PC-3 (cell line): ENCODE data around the gene TEX53. TPM values are rescaled to one million over a fixed set of nuclear protein-coding genes. Genes with fewer than 3 reads are reported as not detected.

Experiments
- ATAC-seq: fragments of 200-7000 bp; cut with Tn5 transposase; 2 replicates; pipeline ENCODE4 v1.9.1; 2020; ENCODE audit warnings: mild to moderate bottlenecking, moderate library complexity
- BruUV-seq: library from RNA; stranded (reverse); fragments of 400-500 nt; replicated peaks from 2 replicates; lab custom pipeline; 2021; lab: Mats Ljungman, UMichigan
- CTCF ChIA-PET: fragments of 300-600 bp; sonication (Branson Sonifier 250); formaldehyde crosslinking; loops from one replicate; lab custom pipeline; 2022; ENCODE audit warnings: antibody characterized with exemption; lab: Charles Lee
- POLR2A ChIA-PET: fragments of 300-600 bp; sonication (Branson Sonifier 250); formaldehyde crosslinking; loops from one replicate; lab custom pipeline; 2022; ENCODE audit warnings: antibody characterized with exemption; ENCODE audit not compliant: unreplicated experiment; lab: Charles Lee
- DNase-seq: peaks from one replicate; pipeline ENCODE4 v3.0.0-alpha.2; 2015
- H2AFZ ChIP-seq: fragments of 300-600 bp; sonication (generic); 2 replicates; pipeline ENCODE4 v1.6.0; 2016; ENCODE audit warnings: antibody characterized with exemption, low read length
- H3F3A ChIP-seq: fragments of 300-600 bp; sonication (generic); one replicate; pipeline ENCODE4 v1.6.0; 2017; ENCODE audit warnings: antibody characterized with exemption, low read length, control low read depth, mild to moderate bottlenecking; ENCODE audit not compliant: unreplicated experiment
- H3K27ac ChIP-seq: fragments of 300-600 bp; sonication (generic); 2 replicates; pipeline ENCODE4 v1.5.1; 2016; ENCODE audit warnings: mild to moderate bottlenecking, low read length
- H3K27me3 ChIP-seq: fragments of 300-600 bp; sonication (generic); 2 replicates; pipeline ENCODE4 v1.6.1; 2016; ENCODE audit warnings: low read length, mixed read lengths
- H3K36me3 ChIP-seq: fragments of 300-600 bp; sonication (generic); 2 replicates; pipeline ENCODE4 v1.6.1; 2016; ENCODE audit warnings: low read depth, mixed run types, low read length, mixed read lengths
- H3K4me1 ChIP-seq: fragments of 300-600 bp; sonication (generic); 2 replicates; pipeline ENCODE4 v1.5.1; 2016; ENCODE audit warnings: low read length; ENCODE audit not compliant: insufficient read depth
- H3K4me2 ChIP-seq: fragments of 300-600 bp; sonication (generic); 2 replicates; pipeline ENCODE4 v1.6.0; 2016; ENCODE audit warnings: low read length
- H3K4me3 ChIP-seq: fragments of 300-600 bp; sonication (generic); 2 replicates; pipeline ENCODE4 v1.5.1; 2016; ENCODE audit warnings: mild to moderate bottlenecking, low read length, mixed read lengths
- H3K79me2 ChIP-seq: fragments of 300-600 bp; sonication (generic); 2 replicates; pipeline ENCODE4 v1.6.1; 2017; ENCODE audit warnings: low read length, mixed read lengths
- H3K9ac ChIP-seq: fragments of 300-600 bp; sonication (generic); 2 replicates; pipeline ENCODE4 v1.6.0; 2016; ENCODE audit warnings: mild to moderate bottlenecking, low read length
- H3K9me2 ChIP-seq: fragments of 300-600 bp; sonication (generic); replicated peaks from 2 replicates; pipeline ENCODE4 v1.6.1; 2016; ENCODE audit warnings: mixed run types, low read length, mixed read lengths
- H3K9me3 ChIP-seq: fragments of 300-600 bp; sonication (generic); 2 replicates; pipeline ENCODE4 v1.6.1; 2016; ENCODE audit warnings: low read length, mixed read lengths
- H4K20me1 ChIP-seq: fragments of 300-600 bp; sonication (generic); 2 replicates; pipeline ENCODE4 v1.6.1; 2016; ENCODE audit warnings: low read length, mixed read lengths
- EZH2 ChIP-seq: fragments of 300-600 bp; sonication (generic); IDR thresholded peaks from one replicate; pipeline ENCODE4 v1.6.1; 2017; ENCODE audit warnings: antibody characterized with exemption, mild to moderate bottlenecking, low read length; ENCODE audit not compliant: unreplicated experiment
- EZH2phosphoT487 ChIP-seq: fragments of 300-600 bp; sonication (generic); IDR thresholded peaks from 2 replicates; pipeline ENCODE4 v1.6.1; 2018; ENCODE audit warnings: mild to moderate bottlenecking, antibody characterized with exemption, low read length, borderline replicate concordance
- intact Hi-C: fragments of 100-400 bp; cut with micrococcal nuclease; formaldehyde crosslinking; loops from 2 replicates; pipeline ENCODE4 v1.9.0; 2023
- total RNA-seq: library from RNA; depleted of rRNA; stranded (reverse); fragments of >200 nt; gene quantifications from 2 replicates; pipeline ENCODE4 v1.2.3, GENCODE V29; 2014
- TF ChIP-seq, protein P1 (sequence below): fragments of 300-600 bp; sonication (generic); conservative IDR thresholded peaks from 2 replicates; pipeline ENCODE4 v1.5.1; 2017; ENCODE audit warnings: antibody characterized with exemption, low read depth, mild to moderate bottlenecking, low read length

TEX53 gene
- total RNA-seq, 1 experiment from 2014 or later: not detected

DNA sequence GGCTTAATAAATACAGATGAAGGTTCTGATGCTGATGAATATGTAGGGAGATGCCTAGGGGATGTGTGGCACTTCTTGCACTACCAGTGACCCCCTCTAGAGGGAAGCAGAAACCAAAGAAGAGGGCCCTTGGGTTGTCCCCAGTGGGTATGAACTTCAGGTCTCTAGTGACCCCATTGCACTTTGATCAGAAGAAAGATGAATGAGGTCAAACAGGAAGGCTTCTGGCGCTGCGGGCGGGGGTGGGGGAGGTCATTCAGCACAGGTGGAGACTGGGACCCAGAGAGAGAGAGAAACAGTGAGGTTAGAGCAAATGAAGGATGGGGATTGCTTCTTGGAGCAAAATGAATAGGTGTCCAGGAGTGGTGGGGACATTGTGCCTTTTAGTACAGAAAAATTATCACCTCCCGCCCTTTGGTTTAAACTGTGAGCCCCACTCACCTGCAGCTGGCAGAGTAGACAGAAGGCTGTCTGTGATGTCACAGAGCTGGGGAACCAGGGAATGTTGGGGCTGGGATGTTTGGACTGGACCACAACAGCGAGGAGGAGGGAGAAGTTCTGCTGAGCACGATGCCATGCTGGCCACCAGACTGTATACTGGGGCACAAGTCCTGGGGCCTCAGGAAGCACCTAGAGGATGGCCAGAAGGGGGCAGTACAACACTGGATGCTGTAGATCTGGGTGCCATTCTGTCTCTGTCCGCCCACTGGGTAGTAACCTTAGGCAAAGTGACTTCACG lies 24.2 kb upstream of the TEX53 start, which contains the start of gene TEX48:
TEX48 (minus strand) TSS at position 599 of the 739 bp plus-strand sequence. CDS start 10,469 bp downstream, outside the sequence.
- no peaks in the 10 kb centered on the region for H4K20me1 ChIP-seq
- peak within 1 kb of the TSS; percentile 71 for H3K27ac ChIP-seq
- H3K27me3 ChIP-seq: no peaks in the 10 kb centered on the region
- H3K9me2 ChIP-seq: no peaks in the 10 kb centered on the region
- H3K9ac ChIP-seq: peak within 1 kb of the TSS; percentile 68
- no peak within 1 kb of the TSS for H3K4me2 ChIP-seq
- TF ChIP-seq EZH2: no peak
- TF ChIP-seq, protein P1, sequence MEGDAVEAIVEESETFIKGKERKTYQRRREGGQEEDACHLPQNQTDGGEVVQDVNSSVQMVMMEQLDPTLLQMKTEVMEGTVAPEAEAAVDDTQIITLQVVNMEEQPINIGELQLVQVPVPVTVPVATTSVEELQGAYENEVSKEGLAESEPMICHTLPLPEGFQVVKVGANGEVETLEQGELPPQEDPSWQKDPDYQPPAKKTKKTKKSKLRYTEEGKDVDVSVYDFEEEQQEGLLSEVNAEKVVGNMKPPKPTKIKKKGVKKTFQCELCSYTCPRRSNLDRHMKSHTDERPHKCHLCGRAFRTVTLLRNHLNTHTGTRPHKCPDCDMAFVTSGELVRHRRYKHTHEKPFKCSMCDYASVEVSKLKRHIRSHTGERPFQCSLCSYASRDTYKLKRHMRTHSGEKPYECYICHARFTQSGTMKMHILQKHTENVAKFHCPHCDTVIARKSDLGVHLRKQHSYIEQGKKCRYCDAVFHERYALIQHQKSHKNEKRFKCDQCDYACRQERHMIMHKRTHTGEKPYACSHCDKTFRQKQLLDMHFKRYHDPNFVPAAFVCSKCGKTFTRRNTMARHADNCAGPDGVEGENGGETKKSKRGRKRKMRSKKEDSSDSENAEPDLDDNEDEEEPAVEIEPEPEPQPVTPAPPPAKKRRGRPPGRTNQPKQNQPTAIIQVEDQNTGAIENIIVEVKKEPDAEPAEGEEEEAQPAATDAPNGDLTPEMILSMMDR: peak; percentile 65
- TF ChIP-seq EZH2phosphoT487: no peak
- H3K4me1 ChIP-seq: peaks cover 40% of the 10 kb centered on the region
- no peaks in the 10 kb centered on the region for H3K9me3 ChIP-seq
- no peaks in the 10 kb centered on the region for H3K36me3 ChIP-seq
- ChIA-PET POLR2A (no interaction called here), CTCF (interaction anchor here (0.9 to 1.1 kb wide), 3 partner anchors 12 to 225 kb away, joined by 3 to 4 read pairs (median 3); no protein-coding TSS in a partner anchor)
- H3F3A ChIP-seq: no peaks in the 10 kb centered on the region
- H2AFZ ChIP-seq: no peak within 1 kb of the TSS
- H3K79me2 ChIP-seq: no peaks in the 10 kb centered on the region
- ATAC-seq (peak; percentile 75), DNase-seq (peak; percentile 82)
- no TSS peak for BruUV-seq
- no peak within 1 kb of the TSS for H3K4me3 ChIP-seq
- intact Hi-C loops: loop anchor here (1.0 to 5.0 kb wide), 4 partner anchors 36 to 333 kb away; no protein-coding TSS in a partner anchor

DNA sequence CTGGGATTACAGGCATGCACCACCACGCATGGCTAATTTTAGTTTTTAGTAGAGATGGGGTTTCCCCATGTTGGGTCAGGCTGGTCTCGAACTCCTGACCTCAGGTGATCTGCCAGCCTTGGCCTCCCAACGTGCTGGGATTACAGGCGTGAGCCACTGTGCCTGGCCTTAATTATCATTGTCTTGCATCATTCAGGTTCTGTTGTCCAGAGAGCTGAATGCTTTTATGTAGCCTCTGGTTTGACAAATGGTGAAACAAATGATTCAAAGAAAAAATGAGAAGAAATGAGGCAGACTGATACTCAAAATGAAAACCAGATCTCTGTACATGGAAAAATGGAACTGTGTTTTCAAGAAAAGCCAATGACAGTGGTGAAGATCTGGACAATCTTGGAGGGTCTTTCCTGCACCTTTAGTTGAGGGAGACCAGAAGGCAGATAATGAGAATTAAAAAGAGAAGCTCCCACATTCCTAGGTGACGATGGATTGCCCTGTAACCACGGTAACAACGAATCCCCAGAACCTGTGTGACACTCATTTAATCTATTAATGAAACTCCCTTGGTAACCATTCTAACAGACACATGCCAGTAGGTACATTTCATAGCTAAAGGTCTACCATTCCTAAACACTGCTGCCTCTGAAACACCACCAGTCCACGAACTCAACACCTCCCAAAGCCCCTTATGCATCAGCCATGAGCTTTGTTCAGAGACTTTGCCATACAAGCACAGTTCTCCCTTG lies 22.8 kb upstream of the TEX53 start:
- POLR2A ChIA-PET: interaction anchor here (0.6 kb wide), 1 partner anchor 93 kb away, joined by 4 read pairs; no protein-coding TSS in a partner anchor
- DNase-seq (no peak), ATAC-seq (no peak)

More for the DNA sequence above, 22.8 kb upstream of the TEX53 start:
- BruUV-seq: no TSS peak
- no peak overlapping the region for H3K27ac ChIP-seq
- no peaks in the 10 kb centered on the region for H3K9me3 ChIP-seq
- no peak overlapping the region for H3K9ac ChIP-seq
- H3F3A ChIP-seq: no peaks in the 10 kb centered on the region
- intact Hi-C loops: loop anchor here (1.0 to 5.0 kb wide), 3 partner anchors 37 to 334 kb away; no protein-coding TSS in a partner anchor
- no peaks in the 10 kb centered on the region for H3K27me3 ChIP-seq
- peaks cover 29% of the 10 kb centered on the region for H3K4me1 ChIP-seq
- H3K9me2 ChIP-seq: no peaks in the 10 kb centered on the region
- no peak overlapping the region for H3K4me2 ChIP-seq
- no peaks in the 10 kb centered on the region for H3K79me2 ChIP-seq
- H4K20me1 ChIP-seq: no peaks in the 10 kb centered on the region
- no peaks in the 10 kb centered on the region for H3K36me3 ChIP-seq
- CTCF ChIA-PET: interaction anchor here (1.1 kb wide), 1 partner anchor 172 kb away, joined by 3 read pairs; no protein-coding TSS in a partner anchor
- no peak overlapping the region for H2AFZ ChIP-seq
- H3K4me3 ChIP-seq: no peak overlapping the region
- TF ChIP-seq EZH2 (no peak), EZH2phosphoT487 (no peak)
- TF ChIP-seq, protein P1: no peak
